ENCODE results near the gene NBEA.
"Not testable (repeated sequence)": the region's sequence is repeated elsewhere in the genome, so short reads cannot be mapped to it uniquely, and the experiment has no call there.

The NBEA gene

GRCh38 chr13:34944751-34945150, 2.7 kb downstream of the NBEA start:
- H3K27me3 ChIP-seq (ENCODE audit: insufficient read depth, low read length), result peaks cover 36% of the 10 kb centered on the region
- no peaks in the 10 kb centered on the region for H3K4me1 ChIP-seq (ENCODE audit: control insufficient read depth, insufficient read depth, low read length, unreplicated experiment)
- no peaks in the 10 kb centered on the region for H3K79me2 ChIP-seq (ENCODE audit: control insufficient read depth, insufficient read depth, low read length, unreplicated experiment)
- no peaks in the 10 kb centered on the region for H3K36me3 ChIP-seq (ENCODE audit: insufficient read depth, low read length)
- no peak overlapping the region for H3K4me3 ChIP-seq (ENCODE audit: low read depth, low read length)
- H3K27ac ChIP-seq (ENCODE audit: low read depth, low read length), result no peak overlapping the region
- H2AFZ ChIP-seq (ENCODE audit: low read length, unreplicated experiment), result no peak overlapping the region

GRCh38 chr13:34951528-34951927, 9.5 kb downstream of the NBEA start:
- H3K79me2 ChIP-seq (ENCODE audit: control insufficient read depth, insufficient read depth, low read length, unreplicated experiment), result no peaks in the 10 kb centered on the region
- no peaks in the 10 kb centered on the region for H3K36me3 ChIP-seq (ENCODE audit: insufficient read depth, low read length)
- H3K27me3 ChIP-seq (ENCODE audit: insufficient read depth, low read length), result no peaks in the 10 kb centered on the region
- no peak overlapping the region for H3K4me3 ChIP-seq (ENCODE audit: low read depth, low read length)
- H3K27ac ChIP-seq (ENCODE audit: low read depth, low read length), result no peak overlapping the region
- H2AFZ ChIP-seq (ENCODE audit: low read length, unreplicated experiment), result no peak overlapping the region
- no peaks in the 10 kb centered on the region for H3K4me1 ChIP-seq (ENCODE audit: control insufficient read depth, insufficient read depth, low read length, unreplicated experiment)

GRCh38 chr13:34959489-34959888, 17.4 kb downstream of the NBEA start:
- Histone ChIP-seq H3K4me1 (ENCODE audit: control insufficient read depth, insufficient read depth, low read length, unreplicated experiment) (no peaks in the 10 kb centered on the region), H3K4me3 (ENCODE audit: low read depth, low read length) (no peak overlapping the region), H2AFZ (ENCODE audit: low read length, unreplicated experiment) (no peak overlapping the region), H3K27ac (ENCODE audit: low read depth, low read length) (no peak overlapping the region), H3K79me2 (ENCODE audit: control insufficient read depth, insufficient read depth, low read length, unreplicated experiment) (no peaks in the 10 kb centered on the region), H3K27me3 (ENCODE audit: insufficient read depth, low read length) (no peaks in the 10 kb centered on the region), H3K36me3 (ENCODE audit: insufficient read depth, low read length) (no peaks in the 10 kb centered on the region)

GRCh38 chr13:34964558-34964957, 22.5 kb downstream of the NBEA start:
- no peaks in the 10 kb centered on the region for H3K79me2 ChIP-seq (ENCODE audit: control insufficient read depth, insufficient read depth, low read length, unreplicated experiment)
- H3K27me3 ChIP-seq (ENCODE audit: insufficient read depth, low read length), result no peaks in the 10 kb centered on the region
- no peaks in the 10 kb centered on the region for H3K4me1 ChIP-seq (ENCODE audit: control insufficient read depth, insufficient read depth, low read length, unreplicated experiment)
- H2AFZ ChIP-seq (ENCODE audit: low read length, unreplicated experiment), result no peak overlapping the region
- H3K36me3 ChIP-seq (ENCODE audit: insufficient read depth, low read length), result no peaks in the 10 kb centered on the region
- no peak overlapping the region for H3K4me3 ChIP-seq (ENCODE audit: low read depth, low read length)
- no peak overlapping the region for H3K27ac ChIP-seq (ENCODE audit: low read depth, low read length)

GRCh38 chr13:34967851-34968562, 25.9 kb downstream of the NBEA start:
- Histone ChIP-seq H3K4me1 (ENCODE audit: control insufficient read depth, insufficient read depth, low read length, unreplicated experiment) (no peaks in the 10 kb centered on the region), H2AFZ (ENCODE audit: low read length, unreplicated experiment) (no peak overlapping the region), H3K27me3 (ENCODE audit: insufficient read depth, low read length) (no peaks in the 10 kb centered on the region), H3K4me3 (ENCODE audit: low read depth, low read length) (no peak overlapping the region), H3K79me2 (ENCODE audit: control insufficient read depth, insufficient read depth, low read length, unreplicated experiment) (no peaks in the 10 kb centered on the region), H3K27ac (ENCODE audit: low read depth, low read length) (no peak overlapping the region), H3K36me3 (ENCODE audit: insufficient read depth, low read length) (no peaks in the 10 kb centered on the region)

GRCh38 chr13:34969539-34969938, 27.5 kb downstream of the NBEA start:
- not testable (repeated sequence) for H3K36me3 ChIP-seq (ENCODE audit: insufficient read depth, low read length); H3K27ac ChIP-seq (ENCODE audit: low read depth, low read length); H3K4me1 ChIP-seq (ENCODE audit: control insufficient read depth, insufficient read depth, low read length, unreplicated experiment); H3K4me3 ChIP-seq (ENCODE audit: low read depth, low read length); H3K79me2 ChIP-seq (ENCODE audit: control insufficient read depth, insufficient read depth, low read length, unreplicated experiment); H3K27me3 ChIP-seq (ENCODE audit: insufficient read depth, low read length); H2AFZ ChIP-seq (ENCODE audit: low read length, unreplicated experiment)

GRCh38 chr13:34970961-34971360, 28.9 kb downstream of the NBEA start:
- Histone ChIP-seq H3K27ac (ENCODE audit: low read depth, low read length) (no peak overlapping the region), H2AFZ (ENCODE audit: low read length, unreplicated experiment) (no peak overlapping the region), H3K4me3 (ENCODE audit: low read depth, low read length) (no peak overlapping the region), H3K36me3 (ENCODE audit: insufficient read depth, low read length) (no peaks in the 10 kb centered on the region), H3K27me3 (ENCODE audit: insufficient read depth, low read length) (no peaks in the 10 kb centered on the region), H3K4me1 (ENCODE audit: control insufficient read depth, insufficient read depth, low read length, unreplicated experiment) (no peaks in the 10 kb centered on the region), H3K79me2 (ENCODE audit: control insufficient read depth, insufficient read depth, low read length, unreplicated experiment) (no peaks in the 10 kb centered on the region)

- no peak overlapping the region for H2AFZ ChIP-seq (ENCODE audit: low read length, unreplicated experiment)
- H3K36me3 ChIP-seq (ENCODE audit: insufficient read depth, low read length), result no peaks in the 10 kb centered on the region
- no peaks in the 10 kb centered on the region for H3K79me2 ChIP-seq (ENCODE audit: control insufficient read depth, insufficient read depth, low read length, unreplicated experiment)
- no peaks in the 10 kb centered on the region for H3K27me3 ChIP-seq (ENCODE audit: insufficient read depth, low read length)
- H3K4me1 ChIP-seq (ENCODE audit: control insufficient read depth, insufficient read depth, low read length, unreplicated experiment), result no peaks in the 10 kb centered on the region
- H3K27ac ChIP-seq (ENCODE audit: low read depth, low read length), result no peak overlapping the region
- no peak overlapping the region for H3K4me3 ChIP-seq (ENCODE audit: low read depth, low read length)
These were observed 29.4 kb downstream of the NBEA start for GRCh38 chr13:34971473-34971872.

GRCh38 chr13:34985199-34985598, 43.1 kb downstream of the NBEA start:
- not testable (repeated sequence) for H3K36me3 ChIP-seq (ENCODE audit: insufficient read depth, low read length); H2AFZ ChIP-seq (ENCODE audit: low read length, unreplicated experiment); H3K27ac ChIP-seq (ENCODE audit: low read depth, low read length); H3K79me2 ChIP-seq (ENCODE audit: control insufficient read depth, insufficient read depth, low read length, unreplicated experiment); H3K27me3 ChIP-seq (ENCODE audit: insufficient read depth, low read length); H3K4me3 ChIP-seq (ENCODE audit: low read depth, low read length); H3K4me1 ChIP-seq (ENCODE audit: control insufficient read depth, insufficient read depth, low read length, unreplicated experiment)

- no peak overlapping the region for H3K4me3 ChIP-seq (ENCODE audit: low read depth, low read length)
- no peak overlapping the region for H2AFZ ChIP-seq (ENCODE audit: low read length, unreplicated experiment)
- H3K4me1 ChIP-seq (ENCODE audit: control insufficient read depth, insufficient read depth, low read length, unreplicated experiment), result no peaks in the 10 kb centered on the region
- H3K79me2 ChIP-seq (ENCODE audit: control insufficient read depth, insufficient read depth, low read length, unreplicated experiment), result no peaks in the 10 kb centered on the region
- H3K27me3 ChIP-seq (ENCODE audit: insufficient read depth, low read length), result no peaks in the 10 kb centered on the region
- H3K36me3 ChIP-seq (ENCODE audit: insufficient read depth, low read length), result no peaks in the 10 kb centered on the region
- H3K27ac ChIP-seq (ENCODE audit: low read depth, low read length), result no peak overlapping the region
These were observed 46.3 kb downstream of the NBEA start for GRCh38 chr13:34988330-34988791.

- H2AFZ ChIP-seq (ENCODE audit: low read length, unreplicated experiment), result no peak overlapping the region
- H3K27me3 ChIP-seq (ENCODE audit: insufficient read depth, low read length), result no peaks in the 10 kb centered on the region
- no peaks in the 10 kb centered on the region for H3K36me3 ChIP-seq (ENCODE audit: insufficient read depth, low read length)
- no peaks in the 10 kb centered on the region for H3K4me1 ChIP-seq (ENCODE audit: control insufficient read depth, insufficient read depth, low read length, unreplicated experiment)
- no peak overlapping the region for H3K4me3 ChIP-seq (ENCODE audit: low read depth, low read length)
- H3K79me2 ChIP-seq (ENCODE audit: control insufficient read depth, insufficient read depth, low read length, unreplicated experiment), result no peaks in the 10 kb centered on the region
- H3K27ac ChIP-seq (ENCODE audit: low read depth, low read length), result no peak overlapping the region
These were observed 48.5 kb downstream of the NBEA start for GRCh38 chr13:34990399-34991214.
